Measurements from ENCODE around the gene SUGP2.
A peak's percentile ranks its signal among the peaks of the same experiment; 100 is the strongest.

SUGP2 gene

GRCh38 chr19:18996796-18997394, 36.4 kb downstream of the SUGP2 start:
- TF ChIP-seq, protein P1, sequence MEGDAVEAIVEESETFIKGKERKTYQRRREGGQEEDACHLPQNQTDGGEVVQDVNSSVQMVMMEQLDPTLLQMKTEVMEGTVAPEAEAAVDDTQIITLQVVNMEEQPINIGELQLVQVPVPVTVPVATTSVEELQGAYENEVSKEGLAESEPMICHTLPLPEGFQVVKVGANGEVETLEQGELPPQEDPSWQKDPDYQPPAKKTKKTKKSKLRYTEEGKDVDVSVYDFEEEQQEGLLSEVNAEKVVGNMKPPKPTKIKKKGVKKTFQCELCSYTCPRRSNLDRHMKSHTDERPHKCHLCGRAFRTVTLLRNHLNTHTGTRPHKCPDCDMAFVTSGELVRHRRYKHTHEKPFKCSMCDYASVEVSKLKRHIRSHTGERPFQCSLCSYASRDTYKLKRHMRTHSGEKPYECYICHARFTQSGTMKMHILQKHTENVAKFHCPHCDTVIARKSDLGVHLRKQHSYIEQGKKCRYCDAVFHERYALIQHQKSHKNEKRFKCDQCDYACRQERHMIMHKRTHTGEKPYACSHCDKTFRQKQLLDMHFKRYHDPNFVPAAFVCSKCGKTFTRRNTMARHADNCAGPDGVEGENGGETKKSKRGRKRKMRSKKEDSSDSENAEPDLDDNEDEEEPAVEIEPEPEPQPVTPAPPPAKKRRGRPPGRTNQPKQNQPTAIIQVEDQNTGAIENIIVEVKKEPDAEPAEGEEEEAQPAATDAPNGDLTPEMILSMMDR (IDR thresholded peaks at IDR 0.05; ENCODE audit: low read depth, low read length), result no peak
- no peak for DNase-seq (ENCODE audit: extremely low read depth, low read depth)

DNA sequence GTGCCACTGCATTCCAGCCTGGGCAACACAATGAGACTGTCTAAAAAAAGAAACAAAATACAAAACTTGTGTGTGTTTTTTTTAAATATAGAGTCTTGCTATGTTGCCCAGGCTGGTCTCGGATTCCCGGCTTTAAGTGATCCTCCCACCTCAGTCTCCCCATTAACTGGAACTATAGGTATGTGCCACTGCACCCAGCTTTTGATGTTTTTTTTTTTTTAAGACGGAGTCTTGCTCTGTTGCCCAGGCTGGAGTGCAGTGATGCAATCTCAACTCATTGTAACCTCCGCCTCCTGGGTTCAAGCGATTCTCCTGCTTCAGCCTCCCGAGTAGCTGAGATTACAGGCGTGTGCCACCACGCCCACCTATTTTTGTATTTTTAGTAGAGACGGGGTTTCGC, 37.0 kb downstream of the SUGP2 start:
- TF ChIP-seq, protein P1 (IDR thresholded peaks at IDR 0.05; ENCODE audit: low read depth, low read length), result no peak
- DNase-seq (ENCODE audit: extremely low read depth, low read depth), result no peak

DNA sequence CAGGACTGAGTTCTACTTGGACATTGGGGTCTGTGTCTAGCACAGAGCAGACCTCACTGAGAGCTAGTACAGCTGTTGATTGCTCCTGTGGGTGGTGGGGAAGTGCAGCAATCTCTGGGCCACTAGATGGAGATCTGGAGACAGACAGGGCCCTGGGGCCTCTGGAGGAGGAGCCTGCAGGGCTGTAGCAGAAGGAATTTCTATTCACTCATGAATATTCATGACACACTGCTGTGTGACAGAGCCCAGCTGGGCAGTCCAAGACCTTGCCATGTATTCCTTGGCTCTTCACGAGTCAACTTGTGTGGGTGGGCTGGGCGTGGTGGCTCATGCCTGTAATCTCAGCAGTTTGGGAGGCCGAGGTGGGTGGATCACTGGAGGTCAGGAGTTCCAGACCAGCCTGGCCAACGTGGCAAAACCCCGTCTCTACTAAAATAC, 37.5 kb downstream of the SUGP2 start:
- DNase-seq (ENCODE audit: extremely low read depth, low read depth), result peak; percentile 66
- TF ChIP-seq, protein P1 (IDR thresholded peaks at IDR 0.05; ENCODE audit: low read depth, low read length), result peak; percentile 75

DNA sequence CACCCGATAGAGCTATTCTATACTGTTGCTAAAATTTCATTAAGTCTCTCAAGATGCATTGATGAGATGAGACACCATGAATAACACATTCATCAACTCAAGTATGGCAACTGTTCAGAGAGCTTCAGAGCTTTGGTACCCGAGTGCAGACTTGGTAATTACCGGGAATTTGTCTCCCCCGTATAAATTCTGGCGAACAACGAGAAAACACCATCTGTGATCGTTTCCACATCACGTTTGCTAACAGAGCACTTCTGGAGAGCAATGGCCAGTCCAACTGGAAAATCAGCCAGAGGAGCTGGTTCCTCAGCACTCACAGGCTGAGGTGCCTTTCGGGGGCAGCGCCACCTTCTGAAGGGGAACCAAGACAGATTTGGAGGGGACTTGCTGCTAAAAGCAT, 40.2 kb downstream of the SUGP2 start:
- no peak for DNase-seq (ENCODE audit: extremely low read depth, low read depth)
- TF ChIP-seq, protein P1 (IDR thresholded peaks at IDR 0.05; ENCODE audit: low read depth, low read length), result no peak

GRCh38 chr19:18992696-18993095, 40.6 kb downstream of the SUGP2 start:
- TF ChIP-seq, protein P1 (IDR thresholded peaks at IDR 0.05; ENCODE audit: low read depth, low read length), result no peak
- no peak for DNase-seq (ENCODE audit: extremely low read depth, low read depth)

GRCh38 chr19:18991468-18991867, 41.8 kb downstream of the SUGP2 start:
- TF ChIP-seq, protein P1 (IDR thresholded peaks at IDR 0.05; ENCODE audit: low read depth, low read length), result no peak
- DNase-seq (ENCODE audit: extremely low read depth, low read depth), result no peak

DNA sequence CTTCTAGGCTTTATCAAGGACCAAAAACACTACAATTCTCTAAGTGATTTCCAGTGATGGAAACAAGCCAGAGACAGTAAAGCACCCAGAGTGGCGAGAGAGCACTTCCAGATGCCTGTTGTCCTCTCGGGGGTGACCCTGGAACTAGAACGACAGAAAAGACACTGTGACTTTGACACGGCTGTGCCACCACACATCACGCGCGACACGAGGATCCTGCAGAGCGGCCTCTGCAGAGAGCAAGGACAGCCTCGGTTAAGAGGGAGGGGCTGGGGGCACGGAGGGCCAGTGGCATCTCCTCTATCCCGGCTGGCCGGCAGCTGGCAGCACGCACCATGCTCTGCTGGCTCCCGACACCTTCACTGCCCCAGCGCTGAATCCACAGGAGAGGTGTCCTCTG, 42.3 kb downstream of the SUGP2 start:
- TF ChIP-seq, protein P1 (IDR thresholded peaks at IDR 0.05; ENCODE audit: low read depth, low read length), result no peak
- no peak for DNase-seq (ENCODE audit: extremely low read depth, low read depth)

Data from AG09319 (cell line).